ENCODE measurements around the gene HLA-G. TPM values are rescaled to one million over a fixed set of nuclear protein-coding genes. Genes with fewer than 3 reads are reported as not detected.
A peak's percentile ranks its signal among the peaks of the same experiment; 100 is the strongest.
"Not testable (repeated sequence)": the region's sequence is repeated elsewhere in the genome, so short reads cannot be mapped to it uniquely, and the experiment has no call there.

Gene HLA-G
- total RNA-seq: 0.46 and 0.94 TPM in 2 replicates

GRCh38 chr6:29827579-29828470 is at the start of gene HLA-G:
TSS of gene HLA-G (plus strand) at chr6:29827825. CDS start at chr6:29827845, 20 bp downstream.
- DNase-seq (ENCODE audit: low read depth): no peak
- TF ChIP-seq CTCF (conservative IDR thresholded peaks at IDR 0.05; ENCODE audit: low read depth, low read length): no peak
- H3K4me3 ChIP-seq (ENCODE audit: low read depth, low read length): peak within 1 kb of the TSS; percentile 39

- not testable (repeated sequence) for H3K4me3 ChIP-seq (ENCODE audit: low read depth, low read length); DNase-seq (ENCODE audit: low read depth)
Observed at GRCh38 chr6:29780019-29780698, 47.5 kb upstream of the HLA-G start.

GRCh38 chr6:29789176-29789575 is 38.4 kb upstream of the HLA-G start:
- TF ChIP-seq CTCF (conservative IDR thresholded peaks at IDR 0.05; ENCODE audit: low read depth, low read length): no peak
- H3K4me3 ChIP-seq (ENCODE audit: low read depth, low read length): no peak overlapping the region
- no peak for DNase-seq (ENCODE audit: low read depth)

- TF ChIP-seq CTCF (conservative IDR thresholded peaks at IDR 0.05; ENCODE audit: low read depth, low read length): no peak
- H3K4me3 ChIP-seq (ENCODE audit: low read depth, low read length): no peak overlapping the region
- no peak for DNase-seq (ENCODE audit: low read depth)
Observed at GRCh38 chr6:29790626-29791025, 37.0 kb upstream of the HLA-G start.

GRCh38 chr6:29791162-29791561 is 36.5 kb upstream of the HLA-G start:
- H3K4me3 ChIP-seq (ENCODE audit: low read depth, low read length): peak overlapping the region; percentile 70
- no peak for TF ChIP-seq CTCF (conservative IDR thresholded peaks at IDR 0.05; ENCODE audit: low read depth, low read length)
- DNase-seq (ENCODE audit: low read depth): no peak

GRCh38 chr6:29791786-29792122 is 35.9 kb upstream of the HLA-G start:
- peak overlapping the region; percentile 70 for H3K4me3 ChIP-seq (ENCODE audit: low read depth, low read length)
- no peak for TF ChIP-seq CTCF (conservative IDR thresholded peaks at IDR 0.05; ENCODE audit: low read depth, low read length)
- no peak for DNase-seq (ENCODE audit: low read depth)

GRCh38 chr6:29792123-29793035 is 35.2 kb upstream of the HLA-G start:
- peak; percentile 52 for TF ChIP-seq CTCF (conservative IDR thresholded peaks at IDR 0.05; ENCODE audit: low read depth, low read length)
- no peak for DNase-seq (ENCODE audit: low read depth)
- H3K4me3 ChIP-seq (ENCODE audit: low read depth, low read length): peak overlapping the region; percentile 70
